Left renal pelvis (tissue), 4 donors: ENCODE measurements around the gene RNF144A. TPM values are rescaled to one million over a fixed set of nuclear protein-coding genes. Genes with fewer than 3 reads are reported as not detected.

ENCODE experiments used
- DNase-seq, 4 donors: peaks; one replicate each; pipeline ENCODE4 v3.0.0-alpha.2; 2013; ENCODE audit warnings: low read depth in 4 of 4, low spot score in 3 of 4
- polyA plus RNA-seq, 4 donors: library from polyadenylated mRNA; unstranded; fragments of 120-200 nt; gene quantifications; one replicate each; pipeline ENCODE4 v1.2.1, GENCODE V29; 2013; ENCODE audit not compliant: insufficient read length in 4 of 4

Gene RNF144A
- polyA plus RNA-seq, 4 donors, result 51.7 to 79.3 (median 66.6) TPM

GRCh38 chr2:6968319-6969100, 51.3 kb downstream of the RNF144A start:
- DNase-seq, result no peak

GRCh38 chr2:6970551-6970950, 53.3 kb downstream of the RNF144A start:
- no peak for DNase-seq

DNA sequence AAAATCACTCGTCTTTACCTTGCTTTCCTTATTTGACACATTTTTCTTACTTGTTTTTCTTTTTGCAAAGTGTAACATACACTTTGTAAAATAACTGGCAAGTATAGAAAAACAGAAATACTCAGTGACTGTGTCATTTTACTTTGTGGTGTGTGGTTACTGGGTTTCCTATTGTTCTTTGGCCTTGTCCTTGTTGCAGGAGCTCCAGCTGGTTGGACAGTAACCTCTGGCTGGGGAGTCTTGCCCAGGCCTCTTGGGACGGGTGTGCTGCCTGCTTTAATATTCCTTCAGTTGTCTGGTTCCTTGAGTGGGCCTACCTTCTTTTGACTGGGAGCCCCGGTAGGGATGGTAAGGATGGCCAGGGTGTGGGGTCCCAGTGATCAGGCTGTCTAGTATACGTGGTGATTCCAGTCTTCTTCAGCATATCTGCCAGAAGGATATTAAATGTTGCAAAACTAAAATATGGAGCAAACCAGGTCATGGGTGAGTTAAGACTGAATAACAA, 53.8 kb downstream of the RNF144A start:
- no peak for DNase-seq

GRCh38 chr2:6971502-6971901, 54.3 kb downstream of the RNF144A start:
- no peak for DNase-seq

DNA sequence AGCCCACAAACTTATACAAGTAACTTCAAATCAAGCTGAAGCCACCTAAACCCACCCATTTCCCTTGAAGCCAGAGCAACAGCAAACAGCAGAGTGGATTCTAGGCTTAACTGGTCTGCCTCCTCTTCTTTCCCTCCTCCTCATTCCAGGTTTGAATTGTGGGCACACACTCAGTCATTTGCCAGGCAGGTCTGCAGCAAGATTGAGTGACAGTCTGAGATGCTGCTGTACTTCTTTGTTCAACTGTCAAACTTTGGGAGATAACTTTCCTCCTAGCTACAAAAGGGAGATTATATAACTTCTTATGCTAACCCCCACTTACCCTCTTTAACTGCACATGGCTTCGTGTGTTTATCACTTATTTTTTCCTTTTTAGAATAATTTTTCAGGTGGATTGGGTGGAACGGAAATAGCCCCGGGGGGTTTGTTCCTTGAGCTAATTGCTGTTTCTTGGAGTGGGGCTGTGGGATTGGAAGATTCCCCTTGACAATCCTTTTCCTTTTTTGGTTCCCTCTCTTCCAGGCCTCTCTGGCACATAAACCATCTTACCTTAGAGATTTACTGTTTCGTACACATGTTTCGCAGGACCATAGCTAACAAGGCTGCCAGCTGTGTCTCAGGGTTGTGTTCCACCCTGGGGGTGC, 55.0 kb downstream of the RNF144A start:
- DNase-seq, result no peak

- no peak for DNase-seq
Measured at GRCh38 chr2:6973895-6974545, 56.8 kb downstream of the RNF144A start.

- no peak for DNase-seq
Measured at GRCh38 chr2:6975988-6976387, 58.8 kb downstream of the RNF144A start.

GRCh38 chr2:6977113-6977741, 60.0 kb downstream of the RNF144A start:
- DNase-seq, result no peak

DNA sequence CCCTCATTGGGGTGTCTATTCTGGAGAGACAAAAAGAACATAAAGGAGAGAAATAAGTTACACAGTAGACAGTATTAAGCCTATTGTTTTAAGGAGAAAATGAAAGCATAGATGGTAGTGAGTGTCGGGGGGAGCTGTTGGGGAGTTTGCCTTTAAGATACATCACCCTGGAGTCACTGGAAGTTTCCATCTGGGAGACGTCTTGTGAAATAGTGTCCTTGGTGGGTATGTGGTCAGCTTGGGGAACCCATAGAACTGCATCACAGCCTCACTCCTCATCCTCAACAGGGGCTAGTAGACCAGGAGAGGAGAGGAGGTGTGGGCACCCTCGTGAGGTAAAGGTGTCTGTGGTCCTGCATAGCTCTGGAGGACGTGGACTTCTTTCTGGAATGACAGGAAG, 60.6 kb downstream of the RNF144A start:
- DNase-seq, result no peak

DNA sequence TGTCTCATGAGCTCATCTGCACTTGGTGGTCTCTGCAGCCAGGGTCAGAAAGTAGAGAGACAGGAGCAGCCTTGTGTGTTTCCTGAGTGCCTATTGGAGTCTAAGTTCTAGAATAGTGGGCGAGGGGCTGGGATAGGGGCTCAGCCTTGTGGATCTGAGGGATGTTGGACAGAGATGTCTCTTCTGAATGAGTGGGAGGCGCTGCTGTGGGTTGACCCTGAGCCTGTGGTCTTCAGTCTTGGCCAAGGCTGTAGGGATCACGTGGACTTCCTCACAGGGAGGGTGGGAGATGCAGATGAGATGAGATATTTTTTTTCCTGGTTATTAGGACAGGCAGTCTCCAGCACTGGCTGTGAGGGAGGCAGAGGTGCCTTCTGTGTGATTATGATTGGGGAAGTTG, 61.8 kb downstream of the RNF144A start:
- no peak for DNase-seq

- no peak for DNase-seq
Measured at GRCh38 chr2:6982449-6982848, 65.2 kb downstream of the RNF144A start.

DNA sequence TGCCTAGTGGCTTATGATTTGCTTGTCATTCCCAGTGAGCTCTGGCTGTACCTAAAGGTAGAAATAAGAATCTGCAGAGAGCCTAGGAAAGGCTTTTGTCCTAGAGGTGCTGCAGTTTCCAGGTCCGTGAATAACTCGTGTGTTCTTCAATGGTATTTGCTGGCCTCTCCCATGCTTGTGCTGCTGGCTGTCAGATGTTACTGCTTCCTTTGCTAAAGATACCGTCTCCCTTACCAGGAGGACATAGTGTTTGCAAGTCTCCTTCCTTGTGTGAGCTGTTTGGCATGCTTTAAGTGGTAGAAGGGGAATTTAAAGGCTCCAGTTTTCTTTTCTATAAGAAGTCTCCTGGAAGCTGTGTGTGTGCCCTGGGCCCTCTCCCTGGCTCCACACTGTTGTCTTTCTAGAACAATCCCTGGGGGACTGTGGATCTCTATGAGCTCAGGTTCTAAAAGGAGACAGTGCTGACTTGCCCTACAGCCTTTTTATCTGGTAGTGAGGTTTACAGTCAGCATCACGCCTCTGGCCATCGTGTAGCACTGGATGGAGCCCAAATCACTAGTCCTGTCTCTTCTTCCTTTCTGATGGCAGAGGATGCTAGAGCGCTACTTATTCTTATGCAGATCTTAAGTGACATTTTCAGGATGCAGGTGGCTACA, 65.8 kb downstream of the RNF144A start:
- no peak for DNase-seq

DNA sequence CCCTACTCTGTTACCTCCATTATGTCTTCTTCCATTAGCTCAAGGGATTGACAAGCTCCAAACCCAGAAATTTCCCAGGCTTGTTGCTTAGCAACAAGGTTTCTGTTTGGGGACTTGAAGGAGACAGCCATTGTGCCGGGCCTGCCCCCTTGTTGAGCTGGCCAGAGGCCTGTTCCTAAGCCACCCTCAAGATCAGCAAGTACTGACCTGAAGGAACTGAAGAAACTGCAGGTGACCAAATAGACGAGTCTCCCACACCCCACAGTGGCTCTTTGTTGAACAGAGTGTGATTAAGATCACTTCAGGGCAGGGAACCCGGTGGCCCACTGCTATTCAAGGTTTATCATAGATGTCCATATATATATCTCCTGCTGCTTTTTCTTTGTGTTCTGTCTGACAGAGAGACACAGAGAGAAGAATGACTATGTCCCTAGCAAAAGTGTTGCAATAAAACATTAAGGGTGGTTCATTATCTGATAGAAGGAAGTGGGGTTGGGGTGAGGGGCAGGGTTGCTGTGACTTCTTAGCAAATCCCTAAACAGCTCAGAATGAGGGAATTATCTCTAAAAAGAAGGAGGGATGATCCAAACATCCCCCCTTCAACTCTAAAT, 69.2 kb downstream of the RNF144A start:
- no peak for DNase-seq

GRCh38 chr2:6986912-6987361, 69.7 kb downstream of the RNF144A start:
- DNase-seq, result no peak

DNA sequence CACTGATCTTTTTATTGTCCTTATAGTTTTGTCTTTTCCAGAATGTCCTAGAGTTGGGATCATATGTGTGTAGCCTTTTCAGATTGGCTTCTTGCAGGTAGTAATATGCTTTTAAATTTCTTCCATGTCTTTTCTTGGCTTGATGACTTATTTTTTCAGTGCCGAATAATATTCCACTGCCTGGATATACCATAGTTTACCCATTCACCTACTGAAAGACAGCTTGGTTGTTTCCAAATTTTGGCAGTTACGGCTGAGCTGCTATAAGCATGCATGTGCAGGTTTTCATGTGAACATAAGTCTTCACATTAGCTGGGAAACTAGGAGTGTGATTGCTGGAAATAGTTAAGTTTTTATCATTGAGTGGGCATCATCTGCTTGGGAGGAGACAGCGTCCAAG, 73.7 kb downstream of the RNF144A start:
- no peak for DNase-seq

- no peak for DNase-seq
Measured at GRCh38 chr2:6992794-6993228, 75.6 kb downstream of the RNF144A start.

GRCh38 chr2:6993229-6993640, 76.0 kb downstream of the RNF144A start:
- DNase-seq, result no peak

GRCh38 chr2:6993936-6994335, 76.7 kb downstream of the RNF144A start:
- DNase-seq, result no peak

GRCh38 chr2:6994536-6995128, 77.4 kb downstream of the RNF144A start:
- no peak for DNase-seq
